T47D (cell line): Measurements from ENCODE around the gene ASCC2.

Source experiments
- DNase-seq, 2 experiments: peaks; one replicate each; pipeline versions ENCODE4 v3.0.0 to v3.0.0-alpha.2; 2011 to 2012; ENCODE audit warnings: low read depth in 1 of 2, low spot score in 1 of 2
- JUND ChIP-seq: IDR thresholded peaks from 2 replicates; pipeline ENCODE4 v1.6.1; 2012; ENCODE audit warnings: low read depth
- in situ Hi-C: cut with HindIII; loops from 2 replicates; pipeline ENCODE4 v1.10.0; 2016; ENCODE audit warnings: low sequenced_read_pairs, low pct_unique_long_range_greater_than_20kb

The ASCC2 gene, protein sequence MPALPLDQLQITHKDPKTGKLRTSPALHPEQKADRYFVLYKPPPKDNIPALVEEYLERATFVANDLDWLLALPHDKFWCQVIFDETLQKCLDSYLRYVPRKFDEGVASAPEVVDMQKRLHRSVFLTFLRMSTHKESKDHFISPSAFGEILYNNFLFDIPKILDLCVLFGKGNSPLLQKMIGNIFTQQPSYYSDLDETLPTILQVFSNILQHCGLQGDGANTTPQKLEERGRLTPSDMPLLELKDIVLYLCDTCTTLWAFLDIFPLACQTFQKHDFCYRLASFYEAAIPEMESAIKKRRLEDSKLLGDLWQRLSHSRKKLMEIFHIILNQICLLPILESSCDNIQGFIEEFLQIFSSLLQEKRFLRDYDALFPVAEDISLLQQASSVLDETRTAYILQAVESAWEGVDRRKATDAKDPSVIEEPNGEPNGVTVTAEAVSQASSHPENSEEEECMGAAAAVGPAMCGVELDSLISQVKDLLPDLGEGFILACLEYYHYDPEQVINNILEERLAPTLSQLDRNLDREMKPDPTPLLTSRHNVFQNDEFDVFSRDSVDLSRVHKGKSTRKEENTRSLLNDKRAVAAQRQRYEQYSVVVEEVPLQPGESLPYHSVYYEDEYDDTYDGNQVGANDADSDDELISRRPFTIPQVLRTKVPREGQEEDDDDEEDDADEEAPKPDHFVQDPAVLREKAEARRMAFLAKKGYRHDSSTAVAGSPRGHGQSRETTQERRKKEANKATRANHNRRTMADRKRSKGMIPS

GRCh38 chr22:29837741-29838598 lies at the start of gene ASCC2:
Gene ASCC2 (minus strand): TSS chr22:29838274. CDS start chr22:29832325, 5,949 bp downstream.
- in situ Hi-C loops: no loop called here
- TF ChIP-seq JUND: no peak
- DNase-seq: peak; percentile 82 to 92

GRCh38 chr22:29887358-29887757 lies 49.3 kb upstream of the ASCC2 start:
- no peak for TF ChIP-seq JUND
- in situ Hi-C loops: no loop called here

DNA sequence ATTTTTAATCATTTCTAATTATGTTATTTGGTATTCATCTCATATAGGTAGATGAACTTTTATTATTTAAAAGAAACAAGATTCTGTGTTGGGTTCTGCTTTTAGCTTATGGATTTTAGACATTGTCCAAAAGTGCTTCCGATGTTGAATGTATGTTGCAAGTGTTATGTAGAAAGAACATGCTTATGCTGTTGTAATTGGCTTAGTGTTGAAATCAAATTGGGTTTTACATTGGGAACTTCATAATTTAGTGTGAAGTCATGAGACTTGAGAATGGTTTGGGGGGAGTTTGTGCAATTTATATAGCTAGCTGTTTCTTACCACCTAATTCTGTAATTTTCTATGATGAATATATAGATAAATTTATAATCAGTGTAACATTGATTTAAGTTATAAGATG lies 48.5 kb upstream of the ASCC2 start:
- no peak for TF ChIP-seq JUND
- DNase-seq: no peak
- in situ Hi-C loops: no loop called here

More at GRCh38 chr22:29887358-29887757, 49.3 kb upstream of the ASCC2 start:
- no peak for DNase-seq

- no peak for DNase-seq
- TF ChIP-seq JUND: no peak
- in situ Hi-C loops: no loop called here
Observed at GRCh38 chr22:29885610-29886009, 47.5 kb upstream of the ASCC2 start.

- in situ Hi-C loops: no loop called here
- no peak for TF ChIP-seq JUND
- DNase-seq: no peak
Observed at GRCh38 chr22:29883775-29884097, 45.7 kb upstream of the ASCC2 start.

- in situ Hi-C loops: no loop called here
- peak; percentile 41 to 90 for DNase-seq
- no peak for TF ChIP-seq JUND
Observed at GRCh38 chr22:29883045-29883774, 45.1 kb upstream of the ASCC2 start, which contains the start of gene MTMR3. Gene MTMR3 (plus strand): TSS chr22:29883174. CDS start chr22:29971060, 87,886 bp downstream.

DNA sequence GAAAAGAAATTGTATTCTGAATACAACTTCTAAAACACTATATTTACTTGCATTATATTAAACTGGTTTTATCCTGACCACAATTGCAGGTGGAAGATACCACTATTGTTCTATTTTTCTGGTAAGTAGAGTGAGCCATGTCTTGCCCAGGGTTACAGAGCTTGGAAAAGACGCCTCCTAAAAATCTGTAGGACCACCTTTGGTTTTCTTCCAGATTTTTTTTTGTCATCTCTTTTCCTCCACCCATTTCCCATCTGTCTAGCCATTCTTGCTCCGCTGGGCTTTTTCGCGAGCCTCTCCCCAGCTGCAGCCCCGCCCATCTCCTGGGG lies 44.6 kb upstream of the ASCC2 start:
- no peak for DNase-seq
- TF ChIP-seq JUND: no peak
- in situ Hi-C loops: no loop called here

- TF ChIP-seq JUND: no peak
- in situ Hi-C loops: no loop called here
Observed at GRCh38 chr22:29879753-29880152, 41.7 kb upstream of the ASCC2 start.

GRCh38 chr22:29877620-29878019 lies 39.5 kb upstream of the ASCC2 start:
- no peak for DNase-seq
- no peak for TF ChIP-seq JUND
- in situ Hi-C loops: no loop called here

More at GRCh38 chr22:29879753-29880152, 41.7 kb upstream of the ASCC2 start:
- no peak for DNase-seq

GRCh38 chr22:29873943-29874342 lies 35.9 kb upstream of the ASCC2 start:
- in situ Hi-C loops: no loop called here
- no peak for TF ChIP-seq JUND
- no peak for DNase-seq

DNA sequence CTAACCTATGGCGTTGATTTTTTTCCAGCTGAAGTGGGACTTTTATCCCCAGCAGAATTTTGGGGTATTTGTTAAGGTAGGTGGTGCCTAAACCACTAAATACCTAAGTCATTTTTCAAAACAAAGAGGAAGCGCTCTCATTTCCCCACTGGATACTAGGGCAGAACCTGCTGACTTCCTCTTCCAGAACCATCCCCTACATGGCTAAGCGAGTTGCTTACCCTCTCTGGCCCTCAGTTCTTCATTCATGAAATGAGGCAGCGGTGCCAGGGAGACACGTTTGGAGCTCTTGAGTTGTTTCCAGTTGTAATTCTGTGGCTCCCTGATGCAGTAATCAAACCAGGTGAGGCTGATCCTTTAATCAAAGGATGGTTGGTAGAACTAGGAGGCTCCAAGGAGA lies 34.9 kb upstream of the ASCC2 start:
- DNase-seq: no peak
- in situ Hi-C loops: no loop called here
- TF ChIP-seq JUND: no peak
